MM.1S (cell line): ENCODE data around the gene NTM.

Experiments used
- DNase-seq: peaks from one replicate; pipeline ENCODE4 v3.0.0-alpha.2; 2015
- H2AFZ ChIP-seq: fragments of 300-600 bp; sonication (generic); 2 replicates; pipeline ENCODE4 v1.6.0; 2016; ENCODE audit warnings: antibody characterized with exemption, low read length
- H3F3A ChIP-seq: fragments of 300-600 bp; sonication (generic); 2 replicates; pipeline ENCODE4 v1.6.1; 2016; ENCODE audit warnings: mild to moderate bottlenecking, antibody characterized with exemption, low read length, moderate library complexity, mixed read lengths; ENCODE audit not compliant: insufficient read depth
- H3K27ac ChIP-seq: fragments of 300-600 bp; sonication (generic); 2 replicates; pipeline ENCODE4 v1.5.1; 2016; ENCODE audit warnings: mild to moderate bottlenecking, low read length
- H3K27me3 ChIP-seq: fragments of 300-600 bp; sonication (generic); replicated peaks from 2 replicates; pipeline ENCODE4 v1.6.0; 2016; ENCODE audit warnings: low read length; ENCODE audit not compliant: insufficient read depth
- H3K36me3 ChIP-seq: fragments of 300-600 bp; sonication (generic); replicated peaks from 2 replicates; pipeline ENCODE4 v1.6.1; 2016; ENCODE audit warnings: mild to moderate bottlenecking, low read length, mixed read lengths; ENCODE audit not compliant: insufficient read depth
- H3K4me1 ChIP-seq: fragments of 300-600 bp; sonication (generic); 2 replicates; pipeline ENCODE4 v1.6.1; 2016; ENCODE audit warnings: low read length, mixed read lengths
- H3K4me2 ChIP-seq: fragments of 300-600 bp; sonication (generic); 2 replicates; pipeline ENCODE4 v1.6.0; 2016; ENCODE audit warnings: low read depth, low read length
- H3K4me3 ChIP-seq: fragments of 300-600 bp; sonication (generic); 2 replicates; pipeline ENCODE4 v1.5.1; 2016; ENCODE audit warnings: low read length, mixed read lengths
- H3K79me2 ChIP-seq: fragments of 300-600 bp; sonication (generic); 2 replicates; pipeline ENCODE4 v1.6.1; 2016; ENCODE audit warnings: mixed run types, low read length, mixed read lengths
- H3K9ac ChIP-seq: fragments of 300-600 bp; sonication (generic); 2 replicates; pipeline ENCODE4 v1.6.1; 2016; ENCODE audit warnings: low read length, mixed read lengths
- H3K9me2 ChIP-seq: fragments of 300-600 bp; sonication (generic); replicated peaks from 2 replicates; pipeline ENCODE4 v1.6.1; 2016; ENCODE audit warnings: mild to moderate bottlenecking, low read length, mixed read lengths; ENCODE audit not compliant: insufficient read depth
- H3K9me3 ChIP-seq: fragments of 300-600 bp; sonication (generic); replicated peaks from 2 replicates; pipeline ENCODE4 v1.6.1; 2016; ENCODE audit warnings: mild to moderate bottlenecking, low read length, mixed read lengths; ENCODE audit not compliant: insufficient read depth
- H4K20me1 ChIP-seq: fragments of 300-600 bp; sonication (generic); 2 replicates; pipeline ENCODE4 v1.6.1; 2016; ENCODE audit warnings: mild to moderate bottlenecking, low read length, moderate library complexity, mixed read lengths; ENCODE audit not compliant: insufficient read depth
- EZH2 ChIP-seq: fragments of 300-600 bp; sonication (generic); optimal IDR thresholded peaks from 2 replicates; pipeline ENCODE3; 2017; ENCODE audit warnings: low read depth, mild to moderate bottlenecking, antibody characterized with exemption, low read length, mixed read lengths
- EZH2phosphoT487 ChIP-seq: fragments of 300-600 bp; sonication (generic); IDR thresholded peaks from 2 replicates; pipeline ENCODE4 v1.6.1; 2018; ENCODE audit warnings: antibody characterized with exemption, low read length
- TF ChIP-seq, protein P1 (sequence below): fragments of 300-600 bp; sonication (generic); IDR thresholded peaks from 2 replicates; pipeline ENCODE4 v1.5.1; 2016; ENCODE audit warnings: antibody characterized with exemption, low read length, mixed read lengths

Gene NTM

DNA sequence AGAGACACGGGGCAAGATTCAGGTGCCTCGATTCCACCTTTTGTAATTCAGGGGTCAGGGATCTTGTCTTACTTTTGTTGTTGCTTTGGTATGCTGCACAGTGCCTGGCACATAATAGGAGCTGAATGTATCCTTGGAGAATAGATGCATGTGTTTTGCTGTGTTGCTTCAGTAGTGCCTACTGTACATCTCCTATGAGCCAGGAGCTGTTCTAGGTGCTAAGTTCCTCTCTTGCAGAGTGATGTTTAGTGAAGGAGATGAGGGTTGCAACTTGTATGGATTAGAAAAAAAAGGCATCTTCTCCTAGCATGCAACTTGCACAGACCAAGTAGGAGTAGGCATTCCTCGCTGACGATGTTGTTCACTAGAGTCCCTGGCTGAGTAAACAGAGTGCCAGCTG lies 555.4 kb downstream of the NTM start:
- H2AFZ ChIP-seq, result no peak overlapping the region
- no peak overlapping the region for H3K9ac ChIP-seq
- no peaks in the 10 kb centered on the region for H3K36me3 ChIP-seq
- no peak overlapping the region for H3K4me2 ChIP-seq
- no peaks in the 10 kb centered on the region for H3K9me3 ChIP-seq
- no peaks in the 10 kb centered on the region for H3K9me2 ChIP-seq
- H3K4me1 ChIP-seq, result no peaks in the 10 kb centered on the region
- H3K4me3 ChIP-seq, result no peak overlapping the region
- H4K20me1 ChIP-seq, result no peaks in the 10 kb centered on the region
- DNase-seq, result no peak
- no peak overlapping the region for H3K27ac ChIP-seq
- H3K79me2 ChIP-seq, result no peaks in the 10 kb centered on the region
- no peaks in the 10 kb centered on the region for H3K27me3 ChIP-seq
- TF ChIP-seq EZH2, result no peak
- no peaks in the 10 kb centered on the region for H3F3A ChIP-seq

GRCh38 chr11:131928992-131929391 lies 558.6 kb downstream of the NTM start:
- TF ChIP-seq EZH2, result no peak
- no peak for TF ChIP-seq EZH2phosphoT487
- TF ChIP-seq, protein P1, sequence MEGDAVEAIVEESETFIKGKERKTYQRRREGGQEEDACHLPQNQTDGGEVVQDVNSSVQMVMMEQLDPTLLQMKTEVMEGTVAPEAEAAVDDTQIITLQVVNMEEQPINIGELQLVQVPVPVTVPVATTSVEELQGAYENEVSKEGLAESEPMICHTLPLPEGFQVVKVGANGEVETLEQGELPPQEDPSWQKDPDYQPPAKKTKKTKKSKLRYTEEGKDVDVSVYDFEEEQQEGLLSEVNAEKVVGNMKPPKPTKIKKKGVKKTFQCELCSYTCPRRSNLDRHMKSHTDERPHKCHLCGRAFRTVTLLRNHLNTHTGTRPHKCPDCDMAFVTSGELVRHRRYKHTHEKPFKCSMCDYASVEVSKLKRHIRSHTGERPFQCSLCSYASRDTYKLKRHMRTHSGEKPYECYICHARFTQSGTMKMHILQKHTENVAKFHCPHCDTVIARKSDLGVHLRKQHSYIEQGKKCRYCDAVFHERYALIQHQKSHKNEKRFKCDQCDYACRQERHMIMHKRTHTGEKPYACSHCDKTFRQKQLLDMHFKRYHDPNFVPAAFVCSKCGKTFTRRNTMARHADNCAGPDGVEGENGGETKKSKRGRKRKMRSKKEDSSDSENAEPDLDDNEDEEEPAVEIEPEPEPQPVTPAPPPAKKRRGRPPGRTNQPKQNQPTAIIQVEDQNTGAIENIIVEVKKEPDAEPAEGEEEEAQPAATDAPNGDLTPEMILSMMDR, result no peak
- Histone ChIP-seq H3K27me3 (no peaks in the 10 kb centered on the region), H3F3A (no peaks in the 10 kb centered on the region), H3K36me3 (no peaks in the 10 kb centered on the region), H3K79me2 (no peaks in the 10 kb centered on the region), H3K9ac (no peak overlapping the region), H3K27ac (no peak overlapping the region), H3K9me2 (no peaks in the 10 kb centered on the region), H4K20me1 (no peaks in the 10 kb centered on the region), H3K4me1 (no peaks in the 10 kb centered on the region), H3K4me2 (no peak overlapping the region), H3K9me3 (no peaks in the 10 kb centered on the region), H2AFZ (no peak overlapping the region), H3K4me3 (no peak overlapping the region)
- DNase-seq, result no peak

GRCh38 chr11:131932584-131933325 lies 562.3 kb downstream of the NTM start:
- H3K4me2 ChIP-seq, result no peak overlapping the region
- H3K36me3 ChIP-seq, result no peaks in the 10 kb centered on the region
- no peak overlapping the region for H3K4me3 ChIP-seq
- H3K9me2 ChIP-seq, result no peaks in the 10 kb centered on the region
- H3K27ac ChIP-seq, result no peak overlapping the region
- H3K9ac ChIP-seq, result no peak overlapping the region
- H3K79me2 ChIP-seq, result no peaks in the 10 kb centered on the region
- no peaks in the 10 kb centered on the region for H4K20me1 ChIP-seq
- DNase-seq, result no peak
- no peak for TF ChIP-seq EZH2phosphoT487
- TF ChIP-seq EZH2, result no peak
- TF ChIP-seq, protein P1, result no peak
- no peak overlapping the region for H2AFZ ChIP-seq
- no peaks in the 10 kb centered on the region for H3F3A ChIP-seq
- H3K9me3 ChIP-seq, result no peaks in the 10 kb centered on the region
- H3K27me3 ChIP-seq, result no peaks in the 10 kb centered on the region
- no peaks in the 10 kb centered on the region for H3K4me1 ChIP-seq

- H3K36me3 ChIP-seq, result no peaks in the 10 kb centered on the region
- H3K9ac ChIP-seq, result no peak overlapping the region
- no peaks in the 10 kb centered on the region for H3K27me3 ChIP-seq
- no peaks in the 10 kb centered on the region for H3K9me2 ChIP-seq
- no peaks in the 10 kb centered on the region for H3F3A ChIP-seq
- H4K20me1 ChIP-seq, result no peaks in the 10 kb centered on the region
- H3K27ac ChIP-seq, result no peak overlapping the region
- no peaks in the 10 kb centered on the region for H3K9me3 ChIP-seq
- no peak overlapping the region for H3K4me3 ChIP-seq
- TF ChIP-seq, protein P1, result no peak
- no peak for TF ChIP-seq EZH2
- no peak for TF ChIP-seq EZH2phosphoT487
- H3K79me2 ChIP-seq, result no peaks in the 10 kb centered on the region
- H3K4me1 ChIP-seq, result no peaks in the 10 kb centered on the region
- H2AFZ ChIP-seq, result no peak overlapping the region
- no peak overlapping the region for H3K4me2 ChIP-seq
- DNase-seq, result no peak
Observed at GRCh38 chr11:131934006-131934405, 563.6 kb downstream of the NTM start.
